K562 (cell line): ENCODE measurements around the gene TNFAIP1. TPM values are rescaled to one million over a fixed set of nuclear protein-coding genes. Genes with fewer than 3 reads are reported as not detected.

Source experiments
- BHLHE40 ChIP-seq: IDR thresholded peaks from 2 replicates; pipeline ENCODE4 v1.6.1; 2011; ENCODE audit warnings: low read length, improper control_type of control experiment
- BRD4 ChIP-seq: fragments of 200-600 bp; sonication (generic); IDR thresholded peaks from 2 replicates; pipeline ENCODE4 v1.6.1; 2017; ENCODE audit warnings: inconsistent platforms
- CBFA2T2 ChIP-seq: fragments of 450-650 bp; conservative IDR thresholded peaks from 2 replicates; pipeline ENCODE4 v1.6.1; 2017; ENCODE audit warnings: mild to moderate bottlenecking
- CBX8 ChIP-seq: fragments of 200-600 bp; sonication (generic); IDR thresholded peaks from 2 replicates; pipeline ENCODE4 v1.6.1; 2012; ENCODE audit warnings: borderline replicate concordance, mixed run types, low read depth, mild to moderate bottlenecking, moderate library complexity, mixed read lengths, low read length, control low read depth, inconsistent platforms; ENCODE audit not compliant: poor library complexity, severe bottlenecking; ENCODE audit errors: extremely low read depth
- CEBPG ChIP-seq, 3 experiments: fragments of 200-800 bp in 1 of 3; sonication (Bioruptor generic) in 1 of 3; sonication (generic) in 1 of 3; formaldehyde crosslinking in 1 of 3; IDR thresholded peaks in 2 of 3; conservative IDR thresholded peaks in 1 of 3; 2 replicates each; pipeline versions ENCODE4 v1.6.1 to v1.8.0; 2016 to 2022; ENCODE audit warnings: missing compliant biosample characterization in 2 of 3, missing genetic modification characterization in 2 of 3, mild to moderate bottlenecking in 1 of 3, missing genetic modification reagents in 1 of 3
- CREB1 ChIP-seq, 2 experiments: sonication (generic) in 1 of 2; formaldehyde crosslinking in 1 of 2; IDR thresholded peaks; 2 replicates each; pipeline versions ENCODE4 v1.6.1 to v1.8.0; 2012 to 2022; ENCODE audit warnings: inconsistent platforms in 1 of 2, mild to moderate bottlenecking in 1 of 2, missing genetic modification reagents in 1 of 2, moderate library complexity in 1 of 2
- KAT8 ChIP-seq: fragments of 450-650 bp; IDR thresholded peaks from 2 replicates; pipeline ENCODE4 v1.6.1; 2016; ENCODE audit warnings: low read depth, mild to moderate bottlenecking
- KLF13 ChIP-seq: fragments of 450-650 bp; IDR thresholded peaks from 2 replicates; pipeline ENCODE4 v1.6.1; 2016; ENCODE audit warnings: missing genetic modification characterization, low read depth, mild to moderate bottlenecking, missing compliant biosample characterization, moderate library complexity, borderline replicate concordance
- MAZ ChIP-seq, 2 experiments: fragments of 450-650 bp in 1 of 2; sonication (generic) in 1 of 2; formaldehyde crosslinking; IDR thresholded peaks in 1 of 2; conservative IDR thresholded peaks in 1 of 2; 2 replicates each; pipeline versions ENCODE4 v1.4.0 to v1.5.0; 2020; ENCODE audit warnings: mild to moderate bottlenecking in 1 of 2, missing genetic modification reagents in 1 of 2
- MTA1 ChIP-seq: fragments of 450-650 bp; IDR thresholded peaks from 2 replicates; pipeline ENCODE4 v1.6.1; 2017; ENCODE audit warnings: borderline replicate concordance
- SMARCB1 ChIP-seq: IDR thresholded peaks from 2 replicates; pipeline ENCODE4 v1.6.1; 2011; ENCODE audit warnings: improper control_type of control experiment, low read depth; ENCODE audit not compliant: insufficient read length
- STAG1 ChIP-seq: sonication (generic); formaldehyde crosslinking; IDR thresholded peaks from 2 replicates; pipeline ENCODE4 v1.5.0; 2020; ENCODE audit warnings: missing genetic modification reagents, borderline replicate concordance
- YBX1 ChIP-seq: fragments of 450-650 bp; IDR thresholded peaks from 2 replicates; pipeline ENCODE4 v1.7.1; 2016; ENCODE audit warnings: mild to moderate bottlenecking
- ZNF175 ChIP-seq: fragments of 200-800 bp; sonication (Bioruptor generic); IDR thresholded peaks from 2 replicates; pipeline ENCODE4 v1.6.1; 2016; ENCODE audit warnings: low read depth, mild to moderate bottlenecking, missing genetic modification characterization, missing compliant biosample characterization
- ZNF197 ChIP-seq: fragments of 200-800 bp; sonication (Bioruptor generic); IDR thresholded peaks from 2 replicates; pipeline ENCODE4 v1.6.1; 2016; ENCODE audit warnings: low read depth, missing genetic modification characterization, missing compliant biosample characterization
- polyA plus RNA-seq, 8 experiments: library from polyadenylated mRNA; depleted of rRNA in 4 of 8; stranded (reverse) in 5 of 8; unstranded in 3 of 8; fragments of >200 nt; fragmentation: Nextera tagmentation in 2 of 8; fragmentation: Illumina TruSeq in 1 of 8; extraction: Ambion mirVana in 2 of 8; extraction: Trizol in 1 of 8; gene quantifications; 2 replicates each; pipeline versions ENCODE4 v1.2.1 to v1.2.3, GENCODE V29; 2011 to 2014; ENCODE audit warnings: inconsistent platforms in 1 of 8, missing spikeins in 1 of 8
- total RNA-seq, 7 experiments: library from RNA; depleted of rRNA in 6 of 7; stranded (reverse); fragments of >200 nt in 6 of 7; fragmentation: Illumina TruSeq in 2 of 7; extraction: Trizol in 2 of 7; gene quantifications; 2 replicates each; pipeline versions ENCODE4 v1.2.1 to v1.2.3, GENCODE V29; 2011 to 2021; ENCODE audit warnings: low replicate concordance in 1 of 7
- TF ChIP-seq, protein P1 (sequence below): fragments of 250-450 bp; sonication (Bioruptor Pico); IDR thresholded peaks from 2 replicates; pipeline ENCODE4 v1.5.0; 2021
- TF ChIP-seq, protein P2 (sequence below): fragments of 250-450 bp; sonication (Bioruptor Pico); IDR thresholded peaks from 2 replicates; pipeline ENCODE4 v1.4.0; 2020; ENCODE audit warnings: borderline replicate concordance
- TF ChIP-seq, protein P3 (sequence below): fragments of 250-450 bp; sonication (Bioruptor Pico); IDR thresholded peaks from 2 replicates; pipeline ENCODE4 v1.5.0; 2021; ENCODE audit warnings: mild to moderate bottlenecking, moderate library complexity
- TF ChIP-seq, protein P4 (sequence below): fragments of 450-650 bp; formaldehyde crosslinking; IDR thresholded peaks from 2 replicates; pipeline ENCODE4 v1.4.0; 2020; ENCODE audit warnings: mild to moderate bottlenecking, moderate library complexity

TNFAIP1 gene
- total and polyA plus RNA-seq, 9 of the 15 experiments (the other 6 are each of a cell fraction or from before 2014, with no cell fraction given) = 2.1 to 20.1 (median 8.2) TPM

DNA sequence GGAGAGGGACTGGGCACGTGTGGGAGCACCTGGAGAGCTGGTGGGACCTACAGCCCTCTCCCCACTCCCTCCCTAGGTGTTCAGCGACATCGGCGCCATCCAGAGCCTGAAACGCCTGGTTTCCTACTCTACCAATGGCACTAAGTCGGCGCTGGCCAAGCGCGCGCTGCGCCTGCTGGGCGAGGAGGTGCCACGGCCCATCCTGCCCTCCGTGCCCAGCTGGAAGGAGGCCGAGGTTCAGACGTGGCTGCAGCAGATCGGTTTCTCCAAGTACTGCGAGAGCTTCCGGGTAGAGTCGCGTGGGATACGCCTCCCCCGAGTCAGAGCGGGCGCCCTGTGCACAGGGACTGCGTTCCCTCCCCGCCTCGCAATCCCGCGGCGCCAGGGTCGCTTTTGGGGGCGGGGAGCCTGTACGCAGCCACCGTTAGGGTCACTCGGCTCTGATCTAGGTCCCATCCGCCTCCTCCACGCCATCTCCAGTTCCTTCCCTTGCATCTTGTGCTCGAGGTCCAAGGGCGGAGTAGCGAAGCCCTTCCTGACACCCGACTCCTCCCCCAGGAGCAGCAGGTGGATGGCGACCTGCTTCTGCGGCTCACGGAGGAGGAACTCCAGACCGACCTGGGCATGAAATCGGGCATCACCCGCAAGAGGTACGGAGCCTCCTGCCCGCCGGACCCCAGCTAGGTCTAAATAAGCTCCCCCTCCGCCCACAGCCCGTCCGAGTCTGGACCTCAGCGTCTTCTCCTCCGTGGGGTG, 48.9 kb downstream of the TNFAIP1 start (continued):
- TF ChIP-seq CBX8 (no peak), KAT8 (no peak), MAZ (CRISPR knock-in tag; conservative IDR thresholded peaks at IDR 0.05 in 1 of 2, IDR thresholded peaks at IDR 0.05 in 1 of 2) (peak in 1 of 2 experiments; percentile 19; a peak in 1 of 4 replicates), CEBPG (CRISPR knock-in tag; IDR thresholded peaks at IDR 0.05) (no peak), CEBPG (tag; conservative IDR thresholded peaks at IDR 0.05 in 1 of 2, IDR thresholded peaks at IDR 0.05 in 1 of 2) (no peak), MTA1 (0 out of 2 replicates have a peak, but pooled peaks have one; percentile 35), STAG1 (no peak), ZNF197 (CRISPR knock-in tag) (no peak), KLF13 (no peak), YBX1 (no peak), ZNF175 (no peak), CREB1 (IDR thresholded peaks at IDR 0.05) (peak; percentile 63; the same call in 1 of the 2 replicates), CREB1 (CRISPR knock-in tag; IDR thresholded peaks at IDR 0.05) (no peak; the same call in 1 of the 2 replicates), BHLHE40 (no peak), CBFA2T2 (no peak), SMARCB1 (no peak), BRD4 (no peak)
- TF ChIP-seq, protein P1, sequence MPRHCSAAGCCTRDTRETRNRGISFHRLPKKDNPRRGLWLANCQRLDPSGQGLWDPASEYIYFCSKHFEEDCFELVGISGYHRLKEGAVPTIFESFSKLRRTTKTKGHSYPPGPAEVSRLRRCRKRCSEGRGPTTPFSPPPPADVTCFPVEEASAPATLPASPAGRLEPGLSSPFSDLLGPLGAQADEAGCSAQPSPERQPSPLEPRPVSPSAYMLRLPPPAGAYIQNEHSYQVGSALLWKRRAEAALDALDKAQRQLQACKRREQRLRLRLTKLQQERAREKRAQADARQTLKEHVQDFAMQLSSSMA (CRISPR knock-in tag) = no peak
- TF ChIP-seq, protein P2, sequence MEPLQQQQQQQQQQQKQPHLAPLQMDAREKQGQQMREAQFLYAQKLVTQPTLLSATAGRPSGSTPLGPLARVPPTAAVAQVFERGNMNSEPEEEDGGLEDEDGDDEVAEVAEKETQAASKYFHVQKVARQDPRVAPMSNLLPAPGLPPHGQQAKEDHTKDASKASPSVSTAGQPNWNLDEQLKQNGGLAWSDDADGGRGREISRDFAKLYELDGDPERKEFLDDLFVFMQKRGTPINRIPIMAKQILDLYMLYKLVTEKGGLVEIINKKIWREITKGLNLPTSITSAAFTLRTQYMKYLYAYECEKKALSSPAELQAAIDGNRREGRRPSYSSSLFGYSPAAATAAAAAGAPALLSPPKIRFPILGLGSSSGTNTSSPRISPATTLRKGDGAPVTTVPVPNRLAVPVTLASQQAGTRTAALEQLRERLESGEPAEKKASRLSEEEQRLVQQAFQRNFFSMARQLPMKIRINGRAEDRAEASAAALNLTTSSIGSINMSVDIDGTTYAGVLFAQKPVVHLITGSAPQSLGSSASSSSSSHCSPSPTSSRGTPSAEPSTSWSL = no peak
- TF ChIP-seq, protein P3, sequence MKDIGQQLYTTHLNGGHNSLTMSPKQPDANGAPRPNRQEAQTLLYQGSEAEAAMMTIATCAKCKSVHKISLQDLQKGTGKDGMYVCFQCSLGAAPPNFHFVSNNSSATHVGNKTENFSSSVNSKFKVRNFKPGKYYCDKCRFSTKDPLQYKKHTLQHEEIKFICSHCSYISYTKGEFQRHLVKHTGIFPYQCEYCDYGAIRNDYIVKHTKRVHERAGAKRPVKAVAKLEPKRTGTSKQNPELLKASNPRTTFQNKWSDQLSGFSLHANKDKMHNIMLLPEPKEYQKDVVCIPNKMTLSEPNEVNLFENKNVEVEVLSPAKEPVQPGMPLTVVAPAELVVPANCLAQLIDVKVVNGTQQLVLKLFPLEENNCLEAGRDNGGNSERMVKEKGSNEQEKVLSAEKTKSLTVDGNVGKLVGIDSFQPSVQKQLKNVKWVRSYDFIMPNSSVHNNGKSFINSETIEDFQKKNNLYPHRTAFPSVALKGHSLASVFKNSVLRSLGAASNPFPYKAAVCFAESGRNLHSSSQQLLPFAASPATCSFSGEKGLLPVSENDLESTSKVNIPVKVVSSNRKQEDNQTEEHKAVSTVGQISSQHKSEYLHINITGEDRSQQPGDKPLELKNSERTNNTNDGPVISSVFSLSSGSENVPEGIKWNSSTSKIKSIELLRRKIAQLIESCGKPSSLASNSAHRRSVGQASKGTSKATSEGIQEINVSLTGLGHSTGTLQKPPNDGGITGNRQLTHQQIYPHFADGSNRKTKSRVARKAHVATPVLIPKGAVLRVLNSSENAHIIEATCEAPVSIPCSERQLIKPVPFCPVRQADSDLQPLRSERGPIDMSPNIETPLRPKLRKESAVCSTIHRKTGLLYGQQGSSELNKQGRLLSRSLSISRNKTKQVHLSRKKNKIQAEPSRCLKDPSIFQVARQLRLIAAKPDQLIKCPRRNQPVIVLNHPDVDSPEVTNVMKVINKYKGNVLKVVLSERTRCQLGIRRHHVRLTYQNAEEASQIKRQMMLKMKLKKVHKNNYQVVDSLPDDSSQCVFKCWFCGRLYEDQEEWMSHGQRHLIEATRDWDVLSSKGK (CRISPR knock-in tag) = no peak
- TF ChIP-seq, protein P4, sequence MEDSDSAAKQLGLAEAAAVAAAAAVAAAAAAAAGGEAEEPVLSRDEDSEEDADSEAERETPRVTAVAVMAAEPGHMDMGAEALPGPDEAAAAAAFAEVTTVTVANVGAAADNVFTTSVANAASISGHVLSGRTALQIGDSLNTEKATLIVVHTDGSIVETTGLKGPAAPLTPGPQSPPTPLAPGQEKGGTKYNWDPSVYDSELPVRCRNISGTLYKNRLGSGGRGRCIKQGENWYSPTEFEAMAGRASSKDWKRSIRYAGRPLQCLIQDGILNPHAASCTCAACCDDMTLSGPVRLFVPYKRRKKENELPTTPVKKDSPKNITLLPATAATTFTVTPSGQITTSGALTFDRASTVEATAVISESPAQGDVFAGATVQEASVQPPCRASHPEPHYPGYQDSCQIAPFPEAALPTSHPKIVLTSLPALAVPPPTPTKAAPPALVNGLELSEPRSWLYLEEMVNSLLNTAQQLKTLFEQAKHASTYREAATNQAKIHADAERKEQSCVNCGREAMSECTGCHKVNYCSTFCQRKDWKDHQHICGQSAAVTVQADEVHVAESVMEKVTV (CRISPR knock-in tag) = no peak
